GM12873 (cell line): ENCODE data around the gene SGPL1.
A peak's percentile ranks its signal among the peaks of the same experiment; 100 is the strongest.

Source experiments
- CTCF ChIP-seq: IDR thresholded peaks from 2 replicates; pipeline ENCODE4 v1.5.1; 2012; ENCODE audit warnings: low read depth, mild to moderate bottlenecking, moderate library complexity, low read length, control low read depth; ENCODE audit not compliant: insufficient read depth; ENCODE audit errors: missing control alignments

The SGPL1 gene

GRCh38 chr10:70816220-70816894 is 609 bp downstream of the SGPL1 start:
- no peak for TF ChIP-seq CTCF

GRCh38 chr10:70820976-70821750 is 5.4 kb downstream of the SGPL1 start:
- TF ChIP-seq CTCF = peak; percentile 8

- no peak for TF ChIP-seq CTCF
Measured at GRCh38 chr10:70822076-70822820, 6.5 kb downstream of the SGPL1 start.

GRCh38 chr10:70827086-70827757 is 11.5 kb downstream of the SGPL1 start:
- TF ChIP-seq CTCF = no peak

GRCh38 chr10:70828923-70829322 is 13.2 kb downstream of the SGPL1 start:
- no peak for TF ChIP-seq CTCF

- no peak for TF ChIP-seq CTCF
Measured at GRCh38 chr10:70829543-70829942, 13.8 kb downstream of the SGPL1 start.
